Neural cell (in vitro differentiated cells): Measurements from ENCODE around the gene ZNF440. TPM values are rescaled to one million over a fixed set of nuclear protein-coding genes. Genes with fewer than 3 reads are reported as not detected.

Experiments
- H2AFZ ChIP-seq: fragments of 200-600, 300-800 bp; sonication (generic), shearing (Covaris generic); 2 replicates; pipeline ENCODE4 v1.6.0; 2014; ENCODE audit warnings: low read depth, mild to moderate bottlenecking, antibody characterized with exemption, low read length, moderate library complexity
- H3F3A ChIP-seq: fragments of 200-600 bp; shearing (Covaris generic); 2 replicates; pipeline ENCODE4 v1.6.1; 2016; ENCODE audit warnings: mild to moderate bottlenecking, moderate library complexity, mixed read lengths, antibody characterized with exemption, low read length; ENCODE audit not compliant: insufficient read depth, poor library complexity, severe bottlenecking
- H3K27ac ChIP-seq: fragments of 200-600, 300-800 bp; sonication (generic), shearing (Covaris generic); 2 replicates; pipeline ENCODE4 v1.5.1; 2014; ENCODE audit warnings: mild to moderate bottlenecking, low read length, moderate library complexity
- H3K27me3 ChIP-seq: fragments of 300-800, 200-600 bp; sonication (generic), shearing (Covaris generic); 2 replicates; pipeline ENCODE4 v1.6.0; 2014; ENCODE audit warnings: mild to moderate bottlenecking, low read depth, low read length, moderate library complexity; ENCODE audit not compliant: insufficient read depth
- H3K36me3 ChIP-seq: fragments of 300-800, 200-600 bp; sonication (generic), shearing (Covaris generic); 2 replicates; pipeline ENCODE4 v1.5.1; 2014; ENCODE audit warnings: mild to moderate bottlenecking, antibody characterized with exemption, low read length, moderate library complexity; ENCODE audit not compliant: insufficient read depth
- H3K4me2 ChIP-seq: fragments of 300-800, 200-600 bp; sonication (generic), shearing (Covaris generic); 2 replicates; pipeline ENCODE4 v1.6.0; 2014; ENCODE audit warnings: mild to moderate bottlenecking, low read length
- H3K4me3 ChIP-seq: fragments of 300-800, 200-600 bp; sonication (generic), shearing (Covaris generic); 2 replicates; pipeline ENCODE4 v1.5.1; 2014; ENCODE audit warnings: mild to moderate bottlenecking, low read length, moderate library complexity
- H3K79me2 ChIP-seq: fragments of 200-600 bp; shearing (Covaris generic); replicated peaks from 2 replicates; pipeline ENCODE4 v1.6.0; 2014; ENCODE audit warnings: mild to moderate bottlenecking, low read length, moderate library complexity; ENCODE audit not compliant: insufficient read depth
- H3K9ac ChIP-seq: fragments of 300-800, 200-600 bp; sonication (generic), shearing (Covaris generic); 2 replicates; pipeline ENCODE4 v1.6.1; 2016; ENCODE audit warnings: mild to moderate bottlenecking, low read length, mixed read lengths
- H3K9me2 ChIP-seq: fragments of 200-600 bp; shearing (Covaris generic); 2 replicates; pipeline ENCODE4 v1.6.1; 2016; ENCODE audit warnings: mild to moderate bottlenecking, low read length, mixed read lengths; ENCODE audit not compliant: insufficient read depth
- H3K9me3 ChIP-seq: fragments of 200-600, 300-800 bp; sonication (generic), shearing (Covaris generic); 2 replicates; pipeline ENCODE4 v1.6.1; 2016; ENCODE audit warnings: mild to moderate bottlenecking, mixed run types, low read length, moderate library complexity, mixed read lengths
- H4K20me1 ChIP-seq: fragments of 200-600 bp; shearing (Covaris generic); 2 replicates; pipeline ENCODE4 v1.6.1; 2016; ENCODE audit warnings: mild to moderate bottlenecking, mixed run types; ENCODE audit not compliant: insufficient read depth
- CTCF ChIP-seq: fragments of 450-650 bp; IDR thresholded peaks from 2 replicates; pipeline ENCODE4 v1.5.1; 2014; ENCODE audit warnings: antibody characterized with exemption, mild to moderate bottlenecking, moderate library complexity; ENCODE audit not compliant: poor library complexity, severe bottlenecking
- EP300 ChIP-seq: fragments of 450-650 bp; conservative IDR thresholded peaks from 2 replicates; pipeline ENCODE4 v1.6.1; 2014; ENCODE audit warnings: antibody characterized with exemption, mild to moderate bottlenecking, moderate library complexity; ENCODE audit not compliant: poor library complexity, severe bottlenecking
- EZH2 ChIP-seq: fragments of 200-600, 300-800 bp; shearing (Covaris generic), sonication (generic); IDR thresholded peaks from 2 replicates; pipeline ENCODE4 v1.6.1; 2014; ENCODE audit warnings: antibody characterized with exemption, low read length, borderline replicate concordance, mild to moderate bottlenecking; ENCODE audit not compliant: insufficient read depth, poor library complexity, severe bottlenecking
- MXI1 ChIP-seq: fragments of 450-650 bp; conservative IDR thresholded peaks from 2 replicates; pipeline ENCODE4 v1.6.1; 2014; ENCODE audit warnings: antibody characterized with exemption, mild to moderate bottlenecking; ENCODE audit not compliant: poor library complexity, severe bottlenecking
- POLR2AphosphoS5 ChIP-seq: IDR thresholded peaks from 2 replicates; pipeline ENCODE4 v1.6.1; 2012
- RAD21 ChIP-seq: fragments of 450-650 bp; conservative IDR thresholded peaks from 2 replicates; pipeline ENCODE4 v1.6.1; 2014; ENCODE audit warnings: antibody characterized with exemption, mild to moderate bottlenecking, moderate library complexity
- SMC3 ChIP-seq: fragments of 450-650 bp; conservative IDR thresholded peaks from 2 replicates; pipeline ENCODE4 v1.6.1; 2014; ENCODE audit warnings: antibody characterized with exemption, mild to moderate bottlenecking, moderate library complexity; ENCODE audit not compliant: poor library complexity
- TAF1 ChIP-seq: IDR thresholded peaks from 2 replicates; pipeline ENCODE4 v1.6.1; 2012; ENCODE audit warnings: low read depth
- polyA plus RNA-seq: library from polyadenylated mRNA; depleted of rRNA; stranded (reverse); fragments of >200 nt; gene quantifications from 2 replicates; pipeline ENCODE4 v1.2.3, GENCODE V29; 2014
- TF ChIP-seq, protein P1 (sequence below): IDR thresholded peaks from 2 replicates; pipeline ENCODE4 v1.6.1; 2012; ENCODE audit warnings: borderline replicate concordance

Gene ZNF440
- polyA plus RNA-seq, 1 donor from 2014 or later: 26.6 TPM

DNA sequence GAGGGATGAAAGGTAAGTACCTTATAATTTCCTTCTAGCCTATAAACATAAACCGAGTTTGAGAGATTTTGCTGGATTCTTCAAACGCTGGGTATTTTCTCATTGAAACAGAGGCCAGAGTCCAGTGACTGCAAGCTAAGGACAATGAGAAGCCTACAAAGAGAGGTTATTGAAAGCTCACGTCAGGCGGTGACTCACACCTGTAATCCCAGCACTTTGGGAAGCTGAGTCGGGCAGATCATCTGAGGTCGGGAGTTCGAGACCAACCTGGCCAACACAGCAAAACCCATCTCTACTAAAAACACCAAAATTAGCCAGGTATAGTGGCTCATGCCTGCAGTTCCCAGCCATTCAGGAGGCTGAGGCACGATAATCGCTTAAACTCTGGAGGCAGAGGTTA is 58.6 kb downstream of the ZNF440 start:
- Histone ChIP-seq H3K4me2 (no peak overlapping the region), H3K36me3 (no peaks in the 10 kb centered on the region), H3K27ac (no peak overlapping the region), H3K4me3 (no peak overlapping the region), H4K20me1 (no peaks in the 10 kb centered on the region), H3K9me2 (no peaks in the 10 kb centered on the region), H2AFZ (no peak overlapping the region), H3K79me2 (no peaks in the 10 kb centered on the region), H3K9me3 (no peaks in the 10 kb centered on the region), H3K27me3 (no peaks in the 10 kb centered on the region), H3K9ac (no peak overlapping the region), H3F3A (no peaks in the 10 kb centered on the region)
- TF ChIP-seq RAD21: no peak
- TF ChIP-seq POLR2AphosphoS5: no peak
- TF ChIP-seq MXI1: no peak
- TF ChIP-seq, protein P1, sequence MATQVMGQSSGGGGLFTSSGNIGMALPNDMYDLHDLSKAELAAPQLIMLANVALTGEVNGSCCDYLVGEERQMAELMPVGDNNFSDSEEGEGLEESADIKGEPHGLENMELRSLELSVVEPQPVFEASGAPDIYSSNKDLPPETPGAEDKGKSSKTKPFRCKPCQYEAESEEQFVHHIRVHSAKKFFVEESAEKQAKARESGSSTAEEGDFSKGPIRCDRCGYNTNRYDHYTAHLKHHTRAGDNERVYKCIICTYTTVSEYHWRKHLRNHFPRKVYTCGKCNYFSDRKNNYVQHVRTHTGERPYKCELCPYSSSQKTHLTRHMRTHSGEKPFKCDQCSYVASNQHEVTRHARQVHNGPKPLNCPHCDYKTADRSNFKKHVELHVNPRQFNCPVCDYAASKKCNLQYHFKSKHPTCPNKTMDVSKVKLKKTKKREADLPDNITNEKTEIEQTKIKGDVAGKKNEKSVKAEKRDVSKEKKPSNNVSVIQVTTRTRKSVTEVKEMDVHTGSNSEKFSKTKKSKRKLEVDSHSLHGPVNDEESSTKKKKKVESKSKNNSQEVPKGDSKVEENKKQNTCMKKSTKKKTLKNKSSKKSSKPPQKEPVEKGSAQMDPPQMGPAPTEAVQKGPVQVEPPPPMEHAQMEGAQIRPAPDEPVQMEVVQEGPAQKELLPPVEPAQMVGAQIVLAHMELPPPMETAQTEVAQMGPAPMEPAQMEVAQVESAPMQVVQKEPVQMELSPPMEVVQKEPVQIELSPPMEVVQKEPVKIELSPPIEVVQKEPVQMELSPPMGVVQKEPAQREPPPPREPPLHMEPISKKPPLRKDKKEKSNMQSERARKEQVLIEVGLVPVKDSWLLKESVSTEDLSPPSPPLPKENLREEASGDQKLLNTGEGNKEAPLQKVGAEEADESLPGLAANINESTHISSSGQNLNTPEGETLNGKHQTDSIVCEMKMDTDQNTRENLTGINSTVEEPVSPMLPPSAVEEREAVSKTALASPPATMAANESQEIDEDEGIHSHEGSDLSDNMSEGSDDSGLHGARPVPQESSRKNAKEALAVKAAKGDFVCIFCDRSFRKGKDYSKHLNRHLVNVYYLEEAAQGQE: no peak
- no peak for TF ChIP-seq EZH2
- TF ChIP-seq SMC3: no peak
- no peak for TF ChIP-seq TAF1
- no peak for TF ChIP-seq EP300
- TF ChIP-seq CTCF: no peak

DNA sequence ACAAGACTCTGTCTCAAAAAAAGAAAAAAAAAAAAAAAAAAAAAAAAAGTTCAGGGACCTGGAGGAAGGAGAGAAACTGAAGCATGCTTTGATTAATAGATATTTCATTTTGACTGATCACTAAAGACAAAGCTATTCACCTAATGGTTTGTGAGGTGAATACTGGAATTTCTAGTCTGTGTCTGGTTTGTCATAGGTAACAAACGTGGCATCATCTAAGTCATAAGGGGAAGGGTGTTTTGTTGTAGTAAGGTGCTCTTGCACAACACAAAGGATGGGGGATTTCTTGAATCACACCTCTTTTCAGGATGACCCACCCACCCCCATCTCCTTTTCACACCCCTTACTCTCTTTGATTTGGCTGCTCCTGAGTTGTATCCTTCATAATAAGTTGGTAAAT is 59.7 kb downstream of the ZNF440 start:
- Histone ChIP-seq H3K9me2 (no peaks in the 10 kb centered on the region), H3K9me3 (no peaks in the 10 kb centered on the region), H3K36me3 (no peaks in the 10 kb centered on the region), H3K27me3 (no peaks in the 10 kb centered on the region), H2AFZ (no peak overlapping the region), H3K4me3 (no peak overlapping the region), H4K20me1 (no peaks in the 10 kb centered on the region), H3F3A (no peaks in the 10 kb centered on the region), H3K4me2 (no peak overlapping the region), H3K9ac (no peak overlapping the region), H3K79me2 (no peaks in the 10 kb centered on the region), H3K27ac (no peak overlapping the region)
- TF ChIP-seq CTCF (no peak), MXI1 (no peak), EP300 (no peak), POLR2AphosphoS5 (no peak), EZH2 (no peak), RAD21 (no peak), SMC3 (no peak), TAF1 (no peak)
- TF ChIP-seq, protein P1: no peak
